ENCODE measurements around the gene PANK3.
"Not testable (repeated sequence)": the region's sequence is repeated elsewhere in the genome, so short reads cannot be mapped to it uniquely, and the experiment has no call there.

The PANK3 gene

GRCh38 chr5:168591302-168592013 lies 12.3 kb upstream of the PANK3 start:
- DNase-seq, result no peak

GRCh38 chr5:168590666-168591065 lies 11.5 kb upstream of the PANK3 start:
- no peak for DNase-seq

- DNase-seq, result no peak
Measured at GRCh38 chr5:168587987-168588386, 8.8 kb upstream of the PANK3 start.

- DNase-seq, result no peak
Measured at GRCh38 chr5:168585119-168585856, 6.1 kb upstream of the PANK3 start.

- DNase-seq, result no peak
Measured at GRCh38 chr5:168583742-168584482, 4.7 kb upstream of the PANK3 start.

GRCh38 chr5:168580814-168581469 lies 1.8 kb upstream of the PANK3 start:
- not testable (repeated sequence) for DNase-seq

GRCh38 chr5:168580227-168580508 lies 1.0 kb upstream of the PANK3 start:
- no peak for DNase-seq

GRCh38 chr5:168579488-168580226 lies 489 bp upstream of the PANK3 start:
- DNase-seq, result peak; percentile 85

- no peak for DNase-seq
Measured at GRCh38 chr5:168578006-168578405, 1.2 kb downstream of the PANK3 start.

GRCh38 chr5:168575391-168576372 lies 3.5 kb downstream of the PANK3 start:
- DNase-seq, result no peak

- not testable (repeated sequence) for DNase-seq
Measured at GRCh38 chr5:168574156-168574555, 5.0 kb downstream of the PANK3 start.

- not testable (repeated sequence) for DNase-seq
Measured at GRCh38 chr5:168573663-168574062, 5.5 kb downstream of the PANK3 start.

- no peak for DNase-seq
Measured at GRCh38 chr5:168570490-168571328, 8.5 kb downstream of the PANK3 start.

- DNase-seq, result no peak
Measured at GRCh38 chr5:168568738-168569137, 10.4 kb downstream of the PANK3 start.

GRCh38 chr5:168563959-168564358 lies 15.2 kb downstream of the PANK3 start:
- no peak for DNase-seq

- DNase-seq, result no peak
Measured at GRCh38 chr5:168562279-168562678, 16.9 kb downstream of the PANK3 start.

GRCh38 chr5:168557389-168557788 lies 21.8 kb downstream of the PANK3 start:
- no peak for DNase-seq

- no peak for DNase-seq
Measured at GRCh38 chr5:168553377-168554130, 25.6 kb downstream of the PANK3 start.

GRCh38 chr5:168552146-168552545 lies 27.0 kb downstream of the PANK3 start:
- DNase-seq, result no peak

- no peak for DNase-seq
Measured at GRCh38 chr5:168550656-168551055, 28.5 kb downstream of the PANK3 start.
